HG03045 (cell line): ENCODE data around the gene CYP26A1.

Experiments
- ATAC-seq: cut with Tn5 transposase; IDR thresholded peaks from one replicate; pipeline ENCODE4 v1.9.1; 2021; ENCODE audit warnings: mild to moderate bottlenecking, moderate library complexity; ENCODE audit not compliant: unreplicated experiment

Gene CYP26A1

GRCh38 chr10:93113042-93113441 lies 39.3 kb downstream of the CYP26A1 start:
- ATAC-seq: no peak

GRCh38 chr10:93115661-93116383 lies 42.1 kb downstream of the CYP26A1 start:
- no peak for ATAC-seq

GRCh38 chr10:93121311-93121710 lies 47.6 kb downstream of the CYP26A1 start:
- ATAC-seq: no peak

GRCh38 chr10:93123766-93124165 lies 50.1 kb downstream of the CYP26A1 start:
- no peak for ATAC-seq

GRCh38 chr10:93124580-93125318 lies 51.1 kb downstream of the CYP26A1 start:
- ATAC-seq: peak; percentile 49

- ATAC-seq: no peak
These were observed 52.3 kb downstream of the CYP26A1 start for GRCh38 chr10:93125966-93126365.

GRCh38 chr10:93126483-93127052 lies 52.9 kb downstream of the CYP26A1 start:
- no peak for ATAC-seq
